Osteoblast (primary cell): ENCODE data around the gene TXLNA. TPM values are rescaled to one million over a fixed set of nuclear protein-coding genes. Genes with fewer than 3 reads are reported as not detected.

Source experiments
- DNase-seq: peaks from one replicate; pipeline ENCODE4 v3.0.0; 2011; ENCODE audit warnings: low spot score, mixed read lengths; ENCODE audit not compliant: insufficient read length; ENCODE audit errors: missing footprints
- H2AFZ ChIP-seq: 2 replicates; pipeline ENCODE4 v1.6.0; 2011; ENCODE audit warnings: mild to moderate bottlenecking, low read length
- H3K27ac ChIP-seq: 2 replicates; pipeline ENCODE4 v1.5.1; 2011; ENCODE audit warnings: mild to moderate bottlenecking, low read depth, low read length, moderate library complexity
- H3K27me3 ChIP-seq: 2 replicates; pipeline ENCODE4 v1.6.0; 2012; ENCODE audit warnings: mild to moderate bottlenecking, control low read depth, inconsistent platforms, low read length, moderate library complexity; ENCODE audit not compliant: insufficient read depth
- H3K36me3 ChIP-seq: 2 replicates; pipeline ENCODE4 v1.5.1; 2011; ENCODE audit warnings: mild to moderate bottlenecking, low read length, control low read depth, moderate library complexity; ENCODE audit not compliant: insufficient read depth
- H3K4me1 ChIP-seq: 2 replicates; pipeline ENCODE4 v1.5.1; 2011; ENCODE audit warnings: mild to moderate bottlenecking, low read length, control low read depth, moderate library complexity; ENCODE audit not compliant: insufficient read depth
- H3K4me2 ChIP-seq: 2 replicates; pipeline ENCODE4 v1.6.0; 2011; ENCODE audit warnings: mild to moderate bottlenecking, low read length; ENCODE audit not compliant: insufficient read depth
- H3K4me3 ChIP-seq: fragments of 200-600 bp; sonication (generic); 3 replicates; pipeline ENCODE4 v1.5.1; 2012; ENCODE audit warnings: mild to moderate bottlenecking, low read length, inconsistent platforms; ENCODE audit not compliant: insufficient read depth
- H3K79me2 ChIP-seq: 2 replicates; pipeline ENCODE4 v1.6.0; 2012; ENCODE audit warnings: mild to moderate bottlenecking, low read length, control low read depth, inconsistent platforms; ENCODE audit not compliant: insufficient read depth
- H3K9me3 ChIP-seq: 2 replicates; pipeline ENCODE4 v1.5.1; 2011; ENCODE audit warnings: low read depth, low read length, control low read depth
- H4K20me1 ChIP-seq: 2 replicates; pipeline ENCODE4 v1.6.0; 2012; ENCODE audit warnings: mild to moderate bottlenecking, low read length, control low read depth; ENCODE audit not compliant: insufficient read depth
- total RNA-seq: library from RNA; depleted of rRNA; stranded (reverse); fragments of >200 nt; gene quantifications from 2 replicates; pipeline ENCODE4 v1.2.3, GENCODE V29; 2012
- TF ChIP-seq, protein P1 (sequence below): IDR thresholded peaks from 2 replicates; pipeline ENCODE4 v1.5.1; 2011; ENCODE audit warnings: mild to moderate bottlenecking, low read depth, low read length, moderate library complexity; ENCODE audit errors: extremely low read depth

Gene TXLNA
- total RNA-seq, 1 donor, result 136 TPM

- peaks cover 35% of the 10 kb centered on the region for H3K79me2 ChIP-seq
- H3K9me3 ChIP-seq, result no peaks in the 10 kb centered on the region
- H4K20me1 ChIP-seq, result peaks cover 61% of the 10 kb centered on the region
Measured at GRCh38 chr1:32192220-32192948, 12.9 kb downstream of the TXLNA start.

DNA sequence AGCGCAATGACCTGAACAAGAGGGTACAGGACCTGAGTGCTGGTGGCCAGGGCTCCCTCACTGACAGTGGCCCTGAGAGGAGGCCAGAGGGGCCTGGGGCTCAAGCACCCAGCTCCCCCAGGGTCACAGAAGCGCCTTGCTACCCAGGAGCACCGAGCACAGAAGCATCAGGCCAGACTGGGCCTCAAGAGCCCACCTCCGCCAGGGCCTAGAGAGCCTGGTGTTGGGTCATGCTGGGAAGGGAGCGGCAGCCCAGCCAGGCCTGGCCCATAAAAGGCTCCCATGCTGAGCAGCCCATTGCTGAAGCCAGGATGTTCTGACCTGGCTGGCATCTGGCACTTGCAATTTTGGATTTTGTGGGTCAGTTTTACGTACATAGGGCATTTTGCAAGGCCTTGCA, 15.5 kb downstream of the TXLNA start:
- Histone ChIP-seq H3K79me2 (peaks cover 14% of the 10 kb centered on the region), H3K4me2 (no peak overlapping the region), H3K4me1 (peaks cover 17% of the 10 kb centered on the region), H3K9me3 (no peaks in the 10 kb centered on the region), H3K27me3 (no peaks in the 10 kb centered on the region), H4K20me1 (peaks cover 45% of the 10 kb centered on the region), H3K4me3 (no peak overlapping the region), H2AFZ (no peak overlapping the region), H3K36me3 (peaks cover 89% of the 10 kb centered on the region), H3K27ac (no peak overlapping the region)
- no peak for DNase-seq
- TF ChIP-seq, protein P1, sequence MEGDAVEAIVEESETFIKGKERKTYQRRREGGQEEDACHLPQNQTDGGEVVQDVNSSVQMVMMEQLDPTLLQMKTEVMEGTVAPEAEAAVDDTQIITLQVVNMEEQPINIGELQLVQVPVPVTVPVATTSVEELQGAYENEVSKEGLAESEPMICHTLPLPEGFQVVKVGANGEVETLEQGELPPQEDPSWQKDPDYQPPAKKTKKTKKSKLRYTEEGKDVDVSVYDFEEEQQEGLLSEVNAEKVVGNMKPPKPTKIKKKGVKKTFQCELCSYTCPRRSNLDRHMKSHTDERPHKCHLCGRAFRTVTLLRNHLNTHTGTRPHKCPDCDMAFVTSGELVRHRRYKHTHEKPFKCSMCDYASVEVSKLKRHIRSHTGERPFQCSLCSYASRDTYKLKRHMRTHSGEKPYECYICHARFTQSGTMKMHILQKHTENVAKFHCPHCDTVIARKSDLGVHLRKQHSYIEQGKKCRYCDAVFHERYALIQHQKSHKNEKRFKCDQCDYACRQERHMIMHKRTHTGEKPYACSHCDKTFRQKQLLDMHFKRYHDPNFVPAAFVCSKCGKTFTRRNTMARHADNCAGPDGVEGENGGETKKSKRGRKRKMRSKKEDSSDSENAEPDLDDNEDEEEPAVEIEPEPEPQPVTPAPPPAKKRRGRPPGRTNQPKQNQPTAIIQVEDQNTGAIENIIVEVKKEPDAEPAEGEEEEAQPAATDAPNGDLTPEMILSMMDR, result no peak

More at GRCh38 chr1:32192220-32192948, 12.9 kb downstream of the TXLNA start:
- Histone ChIP-seq H3K36me3 (peaks cover 98% of the 10 kb centered on the region), H3K4me3 (no peak overlapping the region), H3K27me3 (no peaks in the 10 kb centered on the region), H3K4me2 (no peak overlapping the region), H2AFZ (no peak overlapping the region), H3K27ac (no peak overlapping the region), H3K4me1 (peaks cover 9% of the 10 kb centered on the region)
- DNase-seq, result no peak
- TF ChIP-seq, protein P1, result no peak

DNA sequence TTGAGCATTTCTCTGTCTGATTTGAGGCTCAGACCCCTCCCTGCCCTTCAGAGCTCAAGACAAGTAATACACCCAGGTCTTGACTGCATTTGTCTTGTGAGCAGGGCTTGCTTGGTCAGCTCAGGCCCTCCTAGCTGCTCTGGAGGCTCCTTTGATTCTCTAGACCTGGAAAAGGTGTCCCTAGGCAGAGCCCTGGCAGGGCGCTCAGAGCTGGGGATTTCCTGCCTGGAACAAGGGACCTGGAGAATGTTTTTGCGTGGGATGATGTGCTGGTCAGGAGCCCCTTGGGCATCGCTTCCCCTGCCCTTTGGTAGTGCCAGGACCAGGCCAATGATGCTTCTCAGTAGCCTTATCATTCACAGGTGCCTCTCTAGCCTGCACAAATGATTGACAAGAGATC, 16.1 kb downstream of the TXLNA start:
- Histone ChIP-seq H3K4me2 (no peak overlapping the region), H3K36me3 (peaks cover 84% of the 10 kb centered on the region), H3K79me2 (peaks cover 11% of the 10 kb centered on the region), H4K20me1 (peaks cover 43% of the 10 kb centered on the region), H3K4me3 (no peak overlapping the region), H2AFZ (no peak overlapping the region), H3K4me1 (peaks cover 22% of the 10 kb centered on the region), H3K27ac (no peak overlapping the region), H3K27me3 (no peaks in the 10 kb centered on the region), H3K9me3 (no peaks in the 10 kb centered on the region)
- no peak for DNase-seq
- TF ChIP-seq, protein P1, result no peak

GRCh38 chr1:32195972-32196823, 16.7 kb downstream of the TXLNA start:
- peaks cover 40% of the 10 kb centered on the region for H4K20me1 ChIP-seq
- peaks cover 28% of the 10 kb centered on the region for H3K4me1 ChIP-seq
- no peak for DNase-seq
- TF ChIP-seq, protein P1, result no peak
- peaks cover 9% of the 10 kb centered on the region for H3K79me2 ChIP-seq
- H3K4me2 ChIP-seq, result no peak overlapping the region
- H3K27me3 ChIP-seq, result no peaks in the 10 kb centered on the region
- H3K4me3 ChIP-seq, result no peak overlapping the region
- H3K27ac ChIP-seq, result peak overlapping the region; percentile 5
- H2AFZ ChIP-seq, result no peak overlapping the region
- peaks cover 79% of the 10 kb centered on the region for H3K36me3 ChIP-seq
- H3K9me3 ChIP-seq, result no peaks in the 10 kb centered on the region
